Lower lobe of right lung (tissue), 2 donors: ENCODE measurements around the gene JHY. TPM values are rescaled to one million over a fixed set of nuclear protein-coding genes. Genes with fewer than 3 reads are reported as not detected.

Experiments
- ATAC-seq, 2 donors: fragments of 200-7000 bp; cut with Tn5 transposase; one replicate each; pipeline ENCODE4 v1.9.1; 2020 to 2022; ENCODE audit warnings: mild to moderate bottlenecking in 2 of 2, moderate library complexity in 2 of 2
- DNase-seq: peaks from one replicate; pipeline ENCODE4 v3.0.0-alpha.2; 2020
- H3K27ac ChIP-seq: fragments of 200-600 bp; one replicate; pipeline ENCODE4 v1.8.0; 2022
- H3K27me3 ChIP-seq: fragments of 200-600 bp; one replicate; pipeline ENCODE4 v1.8.0; 2022; ENCODE audit warnings: low read depth
- H3K36me3 ChIP-seq: fragments of 200-600 bp; one replicate; pipeline ENCODE4 v1.8.0; 2022; ENCODE audit warnings: mild to moderate bottlenecking
- H3K4me1 ChIP-seq: fragments of 200-600 bp; one replicate; pipeline ENCODE4 v1.8.0; 2022
- H3K4me3 ChIP-seq: fragments of 200-600 bp; one replicate; pipeline ENCODE4 v1.8.0; 2022; ENCODE audit warnings: mild to moderate bottlenecking
- H3K9me3 ChIP-seq: fragments of 200-600 bp; one replicate; pipeline ENCODE4 v1.8.0; 2022
- CTCF ChIP-seq: fragments of 200-600 bp; IDR thresholded peaks from one replicate; pipeline ENCODE4 v1.8.0; 2022; ENCODE audit warnings: antibody characterized with exemption, mild to moderate bottlenecking
- intact Hi-C: fragments of 100-400 bp; cut with DNase I; formaldehyde crosslinking; loops from one replicate; pipeline ENCODE4 v1.11.0; 2022
- total RNA-seq: library from RNA; stranded (reverse); fragmentation: NEBNext Ultra II Directional; extraction: Animal tissue kit (Norgen Biotek cat#: 25700); gene quantifications from one replicate; pipeline ENCODE4 v1.2.1, GENCODE V29; 2021
- donor health status: DM: no; HTN: yes; CAD: no; lungs with severe emphysema.

Gene JHY
- total RNA-seq, 1 donor from 2014 or later = 10.4 TPM

- intact Hi-C loops = no loop called here
- Histone ChIP-seq H3K27ac (peak overlapping the region; percentile 20), H3K36me3 (no peaks in the 10 kb centered on the region), H3K4me1 (no peaks in the 10 kb centered on the region), H3K4me3 (no peak overlapping the region), H3K9me3 (no peaks in the 10 kb centered on the region), H3K27me3 (no peaks in the 10 kb centered on the region)
- DNase-seq (peak; percentile 59), ATAC-seq (peak; percentile 89 to 94)
- TF ChIP-seq CTCF = no peak
These were observed 38.0 kb downstream of the JHY start for GRCh38 chr11:122920579-122920978.

- H3K27me3 ChIP-seq = no peaks in the 10 kb centered on the region
- DNase-seq (no peak), ATAC-seq (no peak)
- no peaks in the 10 kb centered on the region for H3K4me1 ChIP-seq
- no peak for TF ChIP-seq CTCF
- H3K36me3 ChIP-seq = no peaks in the 10 kb centered on the region
- intact Hi-C loops = no loop called here
- no peak overlapping the region for H3K27ac ChIP-seq
- no peaks in the 10 kb centered on the region for H3K9me3 ChIP-seq
- H3K4me3 ChIP-seq = no peak overlapping the region
These were observed 40.3 kb downstream of the JHY start for GRCh38 chr11:122922893-122923292.

GRCh38 chr11:122923302-122923701 is 40.7 kb downstream of the JHY start:
- no peaks in the 10 kb centered on the region for H3K27me3 ChIP-seq
- H3K36me3 ChIP-seq = no peaks in the 10 kb centered on the region
- intact Hi-C loops = no loop called here
- H3K27ac ChIP-seq = no peak overlapping the region
- no peaks in the 10 kb centered on the region for H3K9me3 ChIP-seq
- H3K4me3 ChIP-seq = no peak overlapping the region
- TF ChIP-seq CTCF = no peak
- H3K4me1 ChIP-seq = no peaks in the 10 kb centered on the region
- no peak for DNase-seq
- ATAC-seq = no peak

DNA sequence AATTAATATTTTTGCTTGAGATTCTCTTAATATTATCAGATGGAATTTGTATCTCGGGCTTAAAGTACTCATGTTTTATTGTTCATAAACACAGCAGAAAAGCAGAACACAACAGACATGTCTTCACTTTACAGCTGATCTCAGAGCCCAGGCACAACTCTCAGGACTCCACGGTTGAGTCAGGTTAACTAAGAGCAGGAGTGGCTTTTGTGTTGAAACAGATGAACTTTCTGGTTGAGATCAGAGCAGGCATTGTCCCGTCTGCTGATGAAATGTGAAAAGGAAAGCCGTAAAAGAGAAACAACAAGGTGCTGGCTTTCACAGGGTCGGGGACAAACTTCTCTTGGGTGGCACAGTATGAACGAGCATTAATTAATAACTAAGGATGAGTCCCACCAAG is 49.0 kb downstream of the JHY start:
- Histone ChIP-seq H3K36me3 (peaks cover 5% of the 10 kb centered on the region), H3K9me3 (no peaks in the 10 kb centered on the region), H3K27me3 (no peaks in the 10 kb centered on the region), H3K27ac (no peak overlapping the region), H3K4me1 (no peaks in the 10 kb centered on the region), H3K4me3 (no peak overlapping the region)
- TF ChIP-seq CTCF = no peak
- ATAC-seq (no peak), DNase-seq (no peak)
- intact Hi-C loops = no loop called here

DNA sequence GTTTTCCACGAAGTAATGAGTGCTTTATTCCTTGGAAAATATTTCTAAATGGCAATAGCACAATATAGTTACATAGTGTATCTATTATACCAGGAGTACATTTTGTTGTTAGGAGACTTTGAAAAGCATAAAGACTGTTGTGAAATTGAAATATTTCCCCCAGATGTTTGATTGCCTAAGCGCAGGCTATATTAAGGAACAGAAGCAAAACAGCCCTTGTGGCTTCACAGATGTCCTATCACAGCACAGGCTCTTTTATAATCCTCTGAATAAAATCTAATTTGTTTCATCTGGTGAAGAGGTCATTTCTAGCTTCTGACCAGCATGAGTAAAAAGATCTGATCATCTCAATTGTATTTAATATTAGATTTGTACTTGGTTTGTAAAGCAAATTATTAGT is 50.9 kb downstream of the JHY start:
- TF ChIP-seq CTCF = no peak
- H3K9me3 ChIP-seq = no peaks in the 10 kb centered on the region
- peak in 1 of 2 donors; percentile 24 for ATAC-seq
- DNase-seq = no peak
- H3K27me3 ChIP-seq = no peaks in the 10 kb centered on the region
- H3K27ac ChIP-seq = no peak overlapping the region
- peaks cover 5% of the 10 kb centered on the region for H3K36me3 ChIP-seq
- no peaks in the 10 kb centered on the region for H3K4me1 ChIP-seq
- no peak overlapping the region for H3K4me3 ChIP-seq
- intact Hi-C loops = no loop called here

DNA sequence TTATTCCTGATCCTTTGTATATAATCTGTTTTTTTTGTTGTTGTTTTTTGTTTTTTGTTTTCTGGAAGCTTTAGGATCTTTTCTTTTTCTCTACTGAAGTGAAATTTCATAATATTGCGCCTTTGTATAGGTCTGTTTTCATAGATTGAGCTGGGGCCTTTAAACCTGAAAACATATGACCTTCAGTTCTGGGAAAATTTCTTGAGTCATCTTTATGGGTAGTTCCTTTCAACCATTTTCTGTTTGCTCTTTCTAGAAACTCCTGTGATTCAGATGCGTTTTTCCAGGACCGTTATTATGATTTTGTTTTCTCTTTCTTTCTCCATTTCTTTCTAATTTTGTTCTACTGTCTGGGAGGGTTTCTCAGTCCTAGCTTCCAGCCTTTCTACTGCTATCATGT is 55.4 kb downstream of the JHY start:
- Histone ChIP-seq H3K27ac (no peak overlapping the region), H3K27me3 (no peaks in the 10 kb centered on the region), H3K4me1 (no peaks in the 10 kb centered on the region), H3K4me3 (no peak overlapping the region), H3K36me3 (peaks cover 5% of the 10 kb centered on the region), H3K9me3 (no peaks in the 10 kb centered on the region)
- no peak for ATAC-seq
- intact Hi-C loops = no loop called here
- DNase-seq = no peak
- no peak for TF ChIP-seq CTCF
